Omental fat pad (tissue), 4 donors: ENCODE measurements around the gene NOL4L. TPM values are rescaled to one million over a fixed set of nuclear protein-coding genes. Genes with fewer than 3 reads are reported as not detected.

Source experiments
- ATAC-seq: fragments of 150-250 bp; one replicate; pipeline ENCODE4 v1.9.1; 2016; ENCODE audit warnings: mild to moderate bottlenecking, moderate library complexity; ENCODE audit not compliant: low FRiP score
- DNase-seq: peaks from one replicate; pipeline ENCODE4 v3.0.0-alpha.2; 2019; ENCODE audit warnings: low spot score
- CTCF ChIP-seq, 3 donors: fragments of 450-650 bp; IDR thresholded peaks; one replicate each; pipeline ENCODE4 v1.5.1; 2016 to 2017; ENCODE audit warnings: antibody characterized with exemption in 3 of 3, mild to moderate bottlenecking in 3 of 3, moderate library complexity in 2 of 3
- total RNA-seq, 4 donors: library from RNA; depleted of rRNA; stranded (reverse); fragments of >200 nt; gene quantifications; one replicate each; pipeline ENCODE4 v1.1.0, GENCODE V29; 2016

The NOL4L gene
- total RNA-seq, 4 donors from 2014 or later = 6.8 to 15.3 (median 13.6) TPM

DNA sequence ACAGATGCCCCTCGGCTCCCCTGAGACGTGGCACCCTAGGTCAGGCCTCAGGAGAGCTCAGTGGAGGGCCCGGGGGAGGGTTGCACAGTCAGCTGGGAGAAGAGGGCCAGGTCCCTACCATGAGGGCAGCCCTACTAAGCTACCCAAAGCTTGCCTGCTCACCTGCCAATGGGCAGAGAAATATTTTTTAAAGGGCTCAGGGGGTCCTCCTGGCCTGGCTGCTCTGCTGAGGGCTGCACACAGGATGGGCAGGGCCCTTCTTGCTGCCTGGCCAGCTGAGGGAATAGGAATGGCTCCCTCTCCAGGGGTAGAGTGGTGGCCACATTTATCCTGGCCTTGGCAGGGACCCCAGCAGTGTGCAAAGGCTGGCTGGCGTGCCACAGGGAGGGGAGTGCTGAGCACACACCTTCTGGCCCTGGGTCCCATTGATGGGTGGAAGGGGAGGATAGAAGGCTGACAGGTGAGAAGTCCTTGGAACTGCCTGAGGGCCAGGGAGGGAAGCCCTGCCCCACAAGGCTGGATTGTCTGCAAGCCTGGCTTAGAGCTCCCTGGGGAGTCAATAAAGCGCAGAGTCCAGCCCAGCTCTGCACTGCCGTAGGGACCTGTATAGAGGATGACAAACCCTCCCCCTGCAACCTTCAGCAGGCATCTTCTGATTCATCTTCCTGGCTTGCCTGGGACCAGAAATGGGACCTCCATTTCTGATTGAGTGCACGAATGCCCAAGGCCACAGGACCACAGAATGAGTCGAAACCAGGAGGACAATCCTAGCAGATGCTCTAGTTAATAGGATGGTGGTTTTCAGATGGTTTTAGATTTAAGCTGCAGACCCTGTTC is 62.1 kb downstream of the NOL4L start:
- ATAC-seq (no peak), DNase-seq (no peak)
- no peak for TF ChIP-seq CTCF (IDR thresholded peaks at IDR 0.05)

GRCh38 chr20:32522526-32522775 is 62.7 kb downstream of the NOL4L start:
- no peak for ATAC-seq
- no peak for TF ChIP-seq CTCF (IDR thresholded peaks at IDR 0.05)
- DNase-seq = no peak

DNA sequence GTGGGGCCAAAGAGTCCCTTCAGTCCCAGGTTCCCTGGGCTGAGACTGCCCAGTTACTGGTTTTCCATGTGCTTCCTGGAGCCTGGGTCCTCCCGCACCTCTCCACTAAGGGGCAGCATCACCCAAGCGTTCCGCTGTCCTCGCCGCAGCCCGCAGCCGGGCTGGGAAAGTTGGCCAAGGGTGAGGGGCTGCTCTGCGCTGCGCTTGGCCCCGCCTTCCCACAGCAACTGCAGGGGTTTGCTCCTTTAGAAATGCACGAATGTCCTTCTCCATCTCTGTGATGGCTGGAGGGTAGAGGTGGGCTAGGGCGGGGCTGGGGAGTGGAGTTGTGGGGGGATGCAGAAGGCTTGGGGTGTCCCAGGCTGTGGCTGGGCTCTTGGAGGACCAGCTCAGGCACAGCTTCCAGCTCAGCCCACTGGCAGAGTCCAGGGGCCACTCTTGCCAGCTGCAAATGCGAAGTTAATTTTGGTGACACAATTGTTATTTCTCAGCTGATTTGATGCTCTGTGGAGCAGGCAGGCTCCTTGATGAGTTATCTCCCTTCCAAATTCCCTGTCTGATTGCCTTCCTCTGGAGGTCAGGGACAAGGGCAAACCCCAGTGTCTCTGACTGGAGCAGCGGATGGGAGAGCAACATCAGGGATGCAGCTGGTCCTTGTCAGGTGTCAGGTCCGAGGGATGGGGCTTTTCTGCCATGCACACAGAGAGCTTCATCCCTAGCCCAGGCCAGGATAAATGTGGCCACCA is 63.2 kb downstream of the NOL4L start:
- peak in 1 of 3 donors; percentile 67 for TF ChIP-seq CTCF (IDR thresholded peaks at IDR 0.05)
- ATAC-seq (peak; percentile 51), DNase-seq (no peak)

DNA sequence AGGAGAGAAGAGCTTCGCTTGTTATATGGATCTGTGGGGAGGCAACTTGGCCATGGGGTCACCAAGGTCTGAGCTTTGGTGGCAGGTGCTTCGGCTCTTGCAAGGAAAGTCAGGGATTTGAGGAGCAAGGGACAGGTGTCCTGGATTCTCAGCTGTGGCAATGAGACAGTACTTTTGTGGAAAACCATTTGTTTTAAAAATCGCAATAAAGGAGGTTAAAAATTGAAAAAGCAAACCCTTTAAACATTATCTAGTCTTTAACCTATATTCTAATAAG is 64.3 kb downstream of the NOL4L start:
- TF ChIP-seq CTCF (IDR thresholded peaks at IDR 0.05) = no peak
- DNase-seq = no peak
- no peak for ATAC-seq

DNA sequence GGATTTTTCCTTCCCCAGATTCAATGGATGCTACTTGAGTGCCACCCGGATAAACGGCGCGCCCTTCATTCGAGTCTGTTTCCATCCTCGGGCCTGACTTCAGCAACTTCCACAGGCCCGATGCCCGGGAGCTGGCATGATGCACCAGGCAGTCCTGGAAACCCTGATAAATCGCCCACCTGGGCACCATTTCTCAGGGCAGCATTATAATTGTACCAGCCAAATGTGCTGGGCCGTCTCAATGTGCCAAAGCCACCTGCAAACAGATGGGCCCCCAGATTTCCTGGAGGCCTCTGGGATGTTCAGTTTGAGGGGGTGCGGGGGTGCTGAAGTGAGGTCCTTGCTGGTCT is 65.8 kb downstream of the NOL4L start:
- TF ChIP-seq CTCF (IDR thresholded peaks at IDR 0.05) = no peak
- DNase-seq = no peak
- no peak for ATAC-seq

- no peak for ATAC-seq
- no peak for DNase-seq
- TF ChIP-seq CTCF (IDR thresholded peaks at IDR 0.05) = no peak
Observed at GRCh38 chr20:32518593-32519380, 66.3 kb downstream of the NOL4L start.
